Spleen (tissue), 7 donors: ENCODE results near the gene RFXANK.

Experiments used
- CTCF ChIP-seq, 11 experiments: fragments of 200-600 bp in 7 of 11; fragments of 450-650 bp in 4 of 11; sonication (generic) in 4 of 11; IDR thresholded peaks in 8 of 11; conservative IDR thresholded peaks in 3 of 11; 1 replicate in 7 of 11; 2 replicates in 4 of 11; pipeline versions ENCODE4 v1.4.0 to v1.8.0; 2016 to 2021; ENCODE audit warnings: antibody characterized with exemption in 11 of 11, inconsistent platforms in 4 of 11, mild to moderate bottlenecking in 1 of 11
- POLR2A ChIP-seq, 3 donors: fragments of 450-650 bp; IDR thresholded peaks; one replicate each; pipeline ENCODE4 v1.5.1; 2017; ENCODE audit warnings: antibody characterized with exemption in 3 of 3, mild to moderate bottlenecking in 1 of 3
- donor health status: DM: no; HTN: no; CAD: no; lungs with moderate emphysema.
- donor health status: DM: no; HTN: no; CAD: no.
- donor health status: DM: no; HTN: no; CAD: no.

- TF ChIP-seq CTCF (IDR thresholded peaks at IDR 0.05 in 8 of 11, conservative IDR thresholded peaks at IDR 0.05 in 3 of 11) (no peak), POLR2A (IDR thresholded peaks at IDR 0.05) (no peak)
Observed at GRCh38 chr19:19218911-19219310, 26.9 kb downstream of the RFXANK start.
